ENCODE results near the gene UTF1. TPM values are rescaled to one million over a fixed set of nuclear protein-coding genes. Genes with fewer than 3 reads are reported as not detected.

The UTF1 gene
- total and polyA plus RNA-seq, 9 of the 15 experiments (the other 6 are each of a cell fraction or from before 2014, with no cell fraction given), result 0.35 to 0.46 TPM; not detected in 7

- 13% methylated on average over 14 of the region's 62 CpGs for WGBS (ENCODE audit: insufficient coverage, low coverage, missing lambda C conversion rate)
- POLR2A ChIA-PET, result no interaction called here
- in situ Hi-C loops (cut with MboI), result no loop called here
These were observed 27.0 kb upstream of the UTF1 start for GRCh38 chr10:133202778-133203651.

GRCh38 chr10:133203652-133204195, 26.3 kb upstream of the UTF1 start:
- ATAC-seq (no peak), FAIRE-seq (no peak), DNase-seq (ENCODE audit: extremely low read depth in 1 of 4, low spot score in 3 of 4) (no peak)
- ChIA-PET CTCF (ENCODE audit: low intra/inter-chr PET ratio) (no interaction called here), POLR2A (no interaction called here)
- H3K79me2 ChIP-seq (ENCODE audit: control insufficient read depth, insufficient read depth, low read length), result no peaks in the 10 kb centered on the region
- no peaks in the 10 kb centered on the region; the same call in 1 of the 2 replicates for H3K9me3 ChIP-seq (replicated peaks; ENCODE audit: control insufficient read depth, insufficient read depth, low read depth, low read length)
- H2AFZ ChIP-seq (ENCODE audit: low read depth, low read length), result no peak overlapping the region
- no TSS peak for BruUV-seq (replicated peaks)
- TF ChIP-seq ATF3 (IDR thresholded peaks at IDR 0.05), result no peak
- no peak for TF ChIP-seq ATF3 (CRISPR knock-in tag; conservative IDR thresholded peaks at IDR 0.05)
- no peak for TF ChIP-seq ZBTB9 (CRISPR knock-in tag; IDR thresholded peaks at IDR 0.05)
- no peak overlapping the region for H3K4me2 ChIP-seq (ENCODE audit: insufficient read depth, low read length)
- intact Hi-C loops (cut with micrococcal nuclease), result no loop called here
- peaks cover 0 to 73% of the 10 kb centered on the region in 2 experiments; a peak in 2 of 5 replicates for H3K4me1 ChIP-seq (replicated peaks in 1 of 2; ENCODE audit: control insufficient read depth in 2 of 2, insufficient read depth in 2 of 2, low read length in 2 of 2)
- no peak overlapping the region for H3K27ac ChIP-seq (ENCODE audit: extremely low read depth, low read depth, low read length)
- H3K27me3 ChIP-seq (ENCODE audit: control insufficient read depth in 2 of 2, insufficient read depth in 2 of 2, low read length in 2 of 2), result peaks cover 16 to 76% of the 10 kb centered on the region in 2 experiments; a peak in 3 of 5 replicates
- H3K36me3 ChIP-seq (ENCODE audit: control insufficient read depth, insufficient read depth, low read length), result no peaks in the 10 kb centered on the region
- H4K20me1 ChIP-seq (replicated peaks; ENCODE audit: control insufficient read depth, insufficient read depth, low read length), result no peaks in the 10 kb centered on the region
- no peaks in the 10 kb centered on the region for H3K9me1 ChIP-seq (ENCODE audit: control insufficient read depth, insufficient read depth, low read length)
- H3K4me3 ChIP-seq, result no peak overlapping the region
- no peak overlapping the region for H3K9ac ChIP-seq (ENCODE audit: insufficient read depth in 1 of 2, low read depth in 2 of 2, low read length in 2 of 2)
- in situ Hi-C loops (cut with MboI), result no loop called here
- WGBS (ENCODE audit: insufficient coverage, low coverage, missing lambda C conversion rate), result 24% methylated on average over 24 of the region's 31 CpGs

More at GRCh38 chr10:133202778-133203651, 27.0 kb upstream of the UTF1 start:
- no peak overlapping the region for H3K9ac ChIP-seq (ENCODE audit: insufficient read depth in 1 of 2, low read depth in 2 of 2, low read length in 2 of 2)
- no peak for FAIRE-seq
- no peak overlapping the region for H3K4me2 ChIP-seq (ENCODE audit: insufficient read depth, low read length)
- TF ChIP-seq ZNF165 (CRISPR knock-in tag; IDR thresholded peaks at IDR 0.05; ENCODE audit: borderline replicate concordance), result no peak
- peak; percentile 89 for TF ChIP-seq ZNF263 (CRISPR knock-in tag; IDR thresholded peaks at IDR 0.05; ENCODE audit: borderline replicate concordance)
- TF ChIP-seq HDAC6 (IDR thresholded peaks at IDR 0.05; ENCODE audit: low read depth, low read length), result no peak
- CTCF ChIA-PET (ENCODE audit: low intra/inter-chr PET ratio), result no interaction called here
- H4K20me1 ChIP-seq (replicated peaks; ENCODE audit: control insufficient read depth, insufficient read depth, low read length), result no peaks in the 10 kb centered on the region
- ATAC-seq, result no peak
- no peak overlapping the region for H3K4me3 ChIP-seq
- H3K79me2 ChIP-seq (ENCODE audit: control insufficient read depth, insufficient read depth, low read length), result no peaks in the 10 kb centered on the region
- intact Hi-C loops (cut with micrococcal nuclease), result no loop called here
- no peak for DNase-seq (ENCODE audit: extremely low read depth in 1 of 4, low spot score in 3 of 4)
- H3K27me3 ChIP-seq (ENCODE audit: control insufficient read depth in 2 of 2, insufficient read depth in 2 of 2, low read length in 2 of 2), result peaks cover 16 to 79% of the 10 kb centered on the region in 2 experiments; a peak in 3 of 5 replicates
- H3K4me1 ChIP-seq (replicated peaks in 1 of 2; ENCODE audit: control insufficient read depth in 2 of 2, insufficient read depth in 2 of 2, low read length in 2 of 2), result peaks cover 0 to 80% of the 10 kb centered on the region in 2 experiments; a peak in 2 of 5 replicates
- H3K9me1 ChIP-seq (ENCODE audit: control insufficient read depth, insufficient read depth, low read length), result no peaks in the 10 kb centered on the region
- no peaks in the 10 kb centered on the region for H3K36me3 ChIP-seq (ENCODE audit: control insufficient read depth, insufficient read depth, low read length)
- no peak overlapping the region for H3K27ac ChIP-seq (ENCODE audit: extremely low read depth, low read depth, low read length)
- BruUV-seq (replicated peaks), result no TSS peak
- H3K9me3 ChIP-seq (replicated peaks; ENCODE audit: control insufficient read depth, insufficient read depth, low read depth, low read length), result no peaks in the 10 kb centered on the region
- H2AFZ ChIP-seq (ENCODE audit: low read depth, low read length), result no peak overlapping the region

Measured in K562 (cell line).